Stimulated activated CD4-positive, alpha-beta T cell treated with anti-CD3 and anti-CD28 coated beads, Interleukin-1b, Interleukin-23, amount 100 ng/mL, for 4 hours (primary cell): ENCODE data around the gene FOXL3.
A peak's percentile ranks its signal among the peaks of the same experiment; 100 is the strongest.

Experiments used
- DNase-seq, 2 donors: peaks; one replicate each; pipeline ENCODE4 v3.0.0-alpha.2; 2020; ENCODE audit warnings: low read depth in 2 of 2

FOXL3 gene

DNA sequence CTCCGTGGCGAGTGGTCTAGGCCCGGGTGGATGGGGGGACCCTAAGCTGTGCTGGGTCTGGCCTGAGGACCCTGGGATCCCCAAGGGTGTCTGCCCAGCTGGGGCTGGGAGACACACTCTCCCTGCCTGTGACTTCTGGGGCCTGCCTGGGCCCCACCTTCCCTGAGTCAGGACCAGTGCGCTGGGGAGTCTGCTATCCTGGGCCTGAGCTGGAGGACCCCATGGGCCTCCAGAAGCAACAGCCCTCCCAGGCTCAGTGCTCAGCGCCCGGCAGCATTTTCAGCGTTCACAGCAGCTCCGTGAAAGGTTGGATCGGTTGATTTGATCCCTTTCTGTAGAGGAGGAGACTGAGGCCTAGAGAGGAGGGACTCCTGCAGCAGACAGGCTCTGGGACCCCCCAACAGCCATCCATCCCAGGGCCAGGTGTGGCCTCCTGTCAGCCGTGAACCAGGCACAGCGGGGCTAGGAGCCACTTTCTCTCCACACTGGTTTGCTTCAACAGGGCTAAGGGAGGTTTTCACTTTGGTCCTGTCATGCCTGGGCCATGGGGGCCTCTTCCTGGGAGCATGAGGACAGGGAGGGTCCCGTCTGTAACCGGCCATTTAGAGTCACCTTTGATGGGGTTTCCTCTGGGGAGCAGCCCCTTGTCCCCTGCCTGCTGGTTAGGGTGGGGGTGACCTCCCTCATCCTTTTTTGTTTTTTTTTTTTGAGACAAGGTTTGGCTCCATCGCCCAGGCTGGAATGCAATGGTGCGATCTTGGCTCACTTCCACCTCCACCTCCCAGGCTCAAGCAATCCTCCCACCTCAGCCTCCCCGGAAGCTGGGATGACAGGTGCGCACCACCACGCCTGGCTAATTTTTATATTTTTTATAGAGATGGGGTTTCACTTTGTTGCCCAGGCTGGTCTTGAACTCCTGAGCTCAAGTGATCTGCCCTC is 12.4 kb downstream of the FOXL3 start:
- no peak for DNase-seq

DNA sequence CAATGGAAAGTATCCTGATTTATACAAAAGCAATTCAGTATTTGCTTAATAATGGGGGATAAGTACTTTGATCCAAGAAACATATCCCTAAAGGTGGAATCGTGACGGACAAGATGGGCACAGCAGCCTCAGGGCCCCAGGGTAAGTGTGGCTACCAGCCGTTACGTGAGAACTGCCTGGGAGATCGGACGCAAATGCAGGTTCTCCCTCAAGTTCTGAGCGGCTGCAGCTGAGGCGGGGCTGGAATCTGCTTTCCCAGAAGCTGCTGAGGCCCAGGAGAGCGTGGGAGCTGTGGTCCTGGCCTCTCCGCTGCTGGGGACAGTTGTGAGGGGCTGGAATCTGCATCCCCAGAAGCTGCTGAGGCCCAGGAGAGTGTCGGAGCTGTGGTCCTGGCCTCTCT is 13.5 kb downstream of the FOXL3 start:
- no peak for DNase-seq

DNA sequence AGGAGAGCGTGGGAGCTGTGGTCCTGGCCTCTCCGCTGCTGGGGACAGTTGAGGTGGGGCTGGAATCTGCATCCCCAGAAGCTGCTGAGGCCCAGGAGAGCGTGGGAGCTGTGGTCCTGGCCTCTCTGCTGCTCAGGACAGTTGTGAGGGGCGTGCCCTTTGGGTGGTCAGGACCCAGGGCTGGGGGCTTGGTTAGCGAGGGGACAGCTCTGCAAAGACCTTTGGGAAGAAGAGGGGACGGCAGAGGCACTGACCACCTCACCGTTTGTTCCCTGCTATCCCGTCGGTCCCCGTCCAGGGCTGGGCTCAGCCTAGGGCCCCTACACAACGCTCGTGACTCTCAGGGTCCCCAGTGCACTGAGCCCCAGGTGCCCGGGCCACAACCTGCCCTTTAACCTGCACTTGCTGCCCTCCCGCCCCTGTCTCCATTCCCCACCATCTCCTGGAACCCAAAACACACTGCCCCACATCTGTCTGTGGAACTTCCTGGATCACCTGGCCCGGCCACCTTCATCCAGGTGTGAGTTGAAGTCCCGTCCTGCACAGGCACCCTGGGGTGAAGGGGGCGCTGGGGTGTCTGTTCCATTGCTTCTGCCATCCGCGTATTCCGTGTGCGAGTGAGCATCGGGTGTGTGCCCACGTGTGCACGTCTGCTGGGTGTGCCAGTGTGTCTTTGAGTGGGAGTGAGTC is 14.1 kb downstream of the FOXL3 start:
- no peak for DNase-seq

DNA sequence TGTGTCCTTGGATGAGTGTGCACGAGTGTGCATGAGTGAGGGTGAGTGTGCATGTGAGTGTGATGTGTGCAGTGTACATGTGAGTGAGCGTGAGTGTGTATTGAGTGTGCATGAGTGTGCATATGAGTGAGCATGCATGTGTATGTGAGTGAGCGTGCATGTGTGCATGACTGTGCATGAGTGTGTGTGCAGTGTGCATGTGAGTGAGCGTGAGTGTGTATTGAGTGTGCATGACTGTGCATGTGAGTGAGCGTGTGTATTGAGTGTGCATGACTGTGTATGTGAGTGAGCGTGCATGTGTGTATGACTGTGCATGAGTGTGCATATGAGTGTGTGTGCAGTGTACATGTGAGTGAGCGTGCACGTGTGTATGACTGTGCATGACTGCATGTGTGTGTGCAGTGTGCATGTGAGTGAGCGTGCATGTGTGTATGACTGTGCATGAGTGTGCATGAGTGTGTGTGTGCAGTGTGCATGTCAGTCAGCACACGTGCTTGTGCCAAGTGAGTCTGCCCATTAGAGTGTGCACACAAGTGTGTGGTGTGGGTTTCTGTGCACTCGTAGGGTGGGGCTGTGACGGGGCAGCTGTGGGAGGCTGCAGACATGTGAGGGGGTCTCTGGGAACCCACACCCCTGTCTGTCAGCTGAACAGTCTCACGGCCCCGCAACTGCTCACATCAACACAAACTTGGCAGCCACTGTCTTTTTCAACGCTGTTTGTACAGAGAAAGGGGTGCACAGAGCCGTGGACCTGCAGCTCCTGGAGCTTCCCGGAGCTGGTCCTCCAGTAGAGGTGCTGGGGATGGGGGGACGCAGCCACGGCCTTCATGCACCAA is 14.8 kb downstream of the FOXL3 start:
- no peak for DNase-seq

DNA sequence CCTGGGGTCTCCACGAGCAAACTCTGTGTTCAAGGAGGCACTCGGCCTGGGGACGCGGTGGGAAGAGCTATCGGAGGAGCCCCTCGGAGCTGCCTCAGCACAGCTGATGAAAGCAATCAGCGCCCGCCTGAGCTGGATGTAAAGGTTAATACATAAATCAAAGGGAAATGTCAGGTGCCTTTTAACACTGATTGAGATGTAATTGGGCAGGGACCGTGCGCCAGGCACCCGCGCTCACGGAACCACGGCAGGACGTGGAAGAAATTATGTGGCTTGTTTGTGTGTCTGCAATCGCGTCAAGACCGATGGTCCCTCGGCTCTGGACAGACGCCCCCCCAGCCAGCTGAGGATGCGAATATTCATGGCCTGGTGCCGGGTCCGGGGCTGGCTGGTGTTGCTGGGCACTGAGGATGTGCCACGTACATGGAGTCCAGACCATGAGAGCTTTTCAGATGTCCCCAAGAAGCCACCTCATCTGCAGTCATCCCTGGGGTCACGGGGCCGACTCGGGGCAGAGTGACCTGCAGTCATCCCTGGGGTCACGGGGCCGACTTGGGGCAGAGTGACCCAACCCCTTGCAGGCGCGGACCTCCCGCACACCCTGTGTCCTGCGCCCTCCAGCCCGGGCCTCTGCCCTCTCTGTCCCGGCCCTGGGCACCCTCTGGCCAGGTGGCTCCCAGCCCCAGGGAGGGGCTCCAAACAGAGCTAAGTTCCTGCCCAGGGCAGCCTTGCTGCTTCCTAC is 15.6 kb downstream of the FOXL3 start:
- no peak for DNase-seq

DNA sequence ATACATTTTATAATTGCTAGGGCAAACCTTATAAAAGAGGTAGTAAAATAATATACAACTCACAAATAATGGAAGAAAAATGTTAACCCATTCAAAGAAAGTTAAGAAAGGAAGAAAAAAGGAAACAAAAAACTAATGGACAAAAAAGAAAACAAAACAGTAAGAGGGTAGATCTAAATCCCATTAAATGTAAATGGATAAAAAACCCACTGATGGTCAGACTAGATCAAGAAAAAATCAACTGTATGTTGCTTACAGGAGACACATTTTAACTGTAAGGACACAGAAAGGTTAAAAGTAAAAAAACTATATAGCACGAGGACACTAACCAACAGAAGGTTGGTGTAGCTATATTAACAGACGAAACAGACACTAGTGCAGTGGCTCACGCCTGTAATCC is 18.0 kb downstream of the FOXL3 start:
- DNase-seq: no peak

DNA sequence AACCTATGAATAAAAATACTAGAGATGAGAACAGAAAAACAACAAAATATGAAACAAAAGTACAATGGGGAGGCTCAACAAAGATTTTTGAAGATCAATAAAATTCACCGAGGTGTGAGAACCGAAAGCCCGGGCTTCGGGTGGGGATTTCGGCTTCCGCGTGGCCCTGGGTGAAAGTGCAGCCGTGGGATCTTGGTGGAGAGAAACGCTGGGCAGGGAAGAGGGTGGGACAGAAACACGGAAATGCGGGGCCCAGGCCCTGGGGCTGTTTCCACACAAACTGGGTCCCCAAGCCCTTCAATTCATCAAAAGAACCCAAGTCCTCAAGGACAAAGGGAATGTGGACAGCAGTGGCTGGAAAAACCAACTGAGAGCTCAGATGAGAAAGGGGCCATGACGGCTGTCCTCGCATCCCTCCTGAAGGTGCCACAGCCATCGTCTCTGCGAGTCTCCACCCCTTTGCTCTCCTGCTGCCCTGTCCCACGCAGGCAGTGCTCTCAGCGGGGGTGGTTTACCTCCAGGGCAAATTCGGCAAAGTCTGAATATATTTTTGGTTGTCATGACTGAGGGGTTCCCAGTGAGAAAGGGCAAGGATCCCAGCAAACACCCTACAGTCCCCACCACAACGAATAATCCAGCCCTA is 19.7 kb downstream of the FOXL3 start:
- no peak for DNase-seq

DNA sequence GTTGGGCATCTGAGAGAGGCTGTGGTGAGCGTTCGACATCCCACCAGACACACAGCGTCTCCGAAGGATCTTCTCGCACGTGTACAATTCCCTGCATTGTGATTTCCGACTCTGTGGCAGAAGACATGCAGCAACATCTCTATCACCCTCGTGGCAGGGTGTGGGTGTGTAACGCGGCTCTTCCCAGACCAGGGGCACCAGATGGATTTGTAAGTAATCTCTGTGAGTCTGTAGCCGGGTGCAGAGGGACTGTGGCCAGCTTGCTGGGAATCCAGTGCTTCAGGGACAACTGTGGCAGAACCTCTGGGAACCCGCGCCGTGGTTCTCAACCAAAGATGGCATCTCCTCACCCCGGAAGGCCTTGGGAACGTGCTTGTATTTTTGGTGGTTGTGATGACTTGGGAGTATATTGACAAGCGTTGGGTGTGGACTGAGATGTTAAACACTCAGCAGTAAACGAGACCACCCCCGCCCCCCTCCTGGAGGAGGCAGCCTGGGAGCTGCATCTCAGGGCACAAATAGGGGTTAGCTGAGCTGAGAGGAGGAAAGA is 21.2 kb downstream of the FOXL3 start:
- no peak for DNase-seq

DNA sequence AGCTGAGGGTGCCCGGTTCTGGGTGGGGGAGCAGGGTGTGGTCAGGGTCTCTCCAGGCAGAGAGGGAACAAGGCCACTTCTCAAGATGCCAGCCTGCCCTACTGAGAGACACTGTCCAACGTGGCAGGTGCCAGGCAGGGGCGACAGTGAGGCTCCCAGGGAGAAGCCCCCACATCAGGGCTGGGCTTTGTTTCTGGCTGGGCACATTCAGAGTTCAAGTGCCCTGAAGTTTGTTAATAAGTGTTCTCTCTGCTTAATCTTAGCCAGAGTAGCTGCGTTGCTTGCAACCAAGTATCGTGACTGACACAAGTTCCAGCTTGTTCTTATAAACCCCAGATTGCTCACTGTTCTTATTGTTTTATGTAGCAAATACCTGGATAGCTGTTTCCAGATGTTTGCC is 21.8 kb downstream of the FOXL3 start:
- no peak for DNase-seq

DNA sequence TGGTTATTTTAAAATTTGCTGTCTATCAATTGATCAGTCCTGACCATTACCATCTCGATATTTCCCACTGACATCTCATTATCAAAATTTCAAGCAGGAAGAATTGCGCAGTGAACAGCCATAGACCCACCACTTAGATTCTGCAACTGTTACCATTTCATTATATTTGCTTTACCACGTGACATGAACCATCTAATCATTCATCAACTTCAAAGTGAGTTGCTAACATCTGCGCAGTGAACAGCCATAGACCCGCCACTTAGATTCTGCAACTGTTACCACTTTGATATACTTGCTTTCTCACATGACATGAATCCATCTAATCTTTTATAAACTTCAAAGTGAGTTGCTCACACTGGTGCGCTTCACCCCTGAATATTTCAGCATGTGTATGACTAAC is 22.5 kb downstream of the FOXL3 start:
- DNase-seq: no peak

DNA sequence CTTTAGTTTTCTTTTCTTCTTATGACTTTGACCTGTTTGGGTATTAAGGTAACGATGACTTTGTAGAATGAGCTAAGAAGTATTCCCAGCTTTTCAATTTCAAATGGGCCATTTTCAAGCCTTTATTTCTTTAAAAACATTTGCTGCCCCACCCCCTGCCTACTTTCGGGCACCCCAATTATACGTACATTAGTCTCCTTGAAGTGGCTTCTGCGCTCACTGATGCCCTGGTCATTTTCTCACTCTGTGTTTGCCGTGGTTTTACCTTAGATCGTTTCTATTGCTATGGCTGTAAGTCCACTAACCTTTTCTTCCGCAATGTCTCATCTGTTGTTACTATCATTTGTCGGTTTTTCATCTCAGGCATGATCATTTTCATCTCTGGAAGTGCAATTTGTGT is 24.9 kb downstream of the FOXL3 start:
- no peak for DNase-seq

DNA sequence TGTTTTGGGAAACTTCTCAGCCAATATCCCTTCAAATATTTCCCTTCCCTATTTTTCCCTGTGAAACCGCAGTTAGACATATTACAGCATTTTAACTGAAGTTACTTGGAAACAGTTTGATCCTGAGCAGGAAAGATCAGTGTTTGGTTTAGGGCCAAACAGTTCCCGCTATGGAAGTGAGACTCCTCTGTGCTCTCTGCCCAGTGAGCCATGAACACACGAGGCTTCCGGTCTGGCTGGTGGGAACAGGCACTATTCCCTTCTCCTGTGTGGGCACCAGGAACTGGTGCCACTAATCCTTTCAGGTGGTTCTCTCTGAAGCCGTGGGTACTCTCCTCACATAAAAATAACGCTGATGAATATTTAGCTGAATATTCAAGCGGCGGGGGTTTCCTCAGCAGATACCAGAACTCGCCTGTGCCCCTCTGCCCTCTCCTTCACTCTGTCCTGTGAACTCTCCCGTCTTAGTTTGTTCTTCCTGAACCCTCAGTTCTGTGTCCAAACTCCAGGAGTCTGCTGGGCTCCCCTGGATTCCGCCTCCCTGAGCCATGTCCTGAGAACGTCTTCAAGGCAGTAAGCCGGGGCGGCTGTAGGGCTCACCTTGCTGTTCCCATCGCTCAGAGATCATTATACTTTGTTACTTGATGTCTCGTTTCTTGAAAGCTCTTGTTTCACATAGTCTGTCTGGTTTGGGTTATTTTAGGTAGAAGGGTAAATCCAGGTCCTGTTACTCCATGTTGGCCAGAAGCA is 25.7 kb downstream of the FOXL3 start:
- no peak for DNase-seq

DNA sequence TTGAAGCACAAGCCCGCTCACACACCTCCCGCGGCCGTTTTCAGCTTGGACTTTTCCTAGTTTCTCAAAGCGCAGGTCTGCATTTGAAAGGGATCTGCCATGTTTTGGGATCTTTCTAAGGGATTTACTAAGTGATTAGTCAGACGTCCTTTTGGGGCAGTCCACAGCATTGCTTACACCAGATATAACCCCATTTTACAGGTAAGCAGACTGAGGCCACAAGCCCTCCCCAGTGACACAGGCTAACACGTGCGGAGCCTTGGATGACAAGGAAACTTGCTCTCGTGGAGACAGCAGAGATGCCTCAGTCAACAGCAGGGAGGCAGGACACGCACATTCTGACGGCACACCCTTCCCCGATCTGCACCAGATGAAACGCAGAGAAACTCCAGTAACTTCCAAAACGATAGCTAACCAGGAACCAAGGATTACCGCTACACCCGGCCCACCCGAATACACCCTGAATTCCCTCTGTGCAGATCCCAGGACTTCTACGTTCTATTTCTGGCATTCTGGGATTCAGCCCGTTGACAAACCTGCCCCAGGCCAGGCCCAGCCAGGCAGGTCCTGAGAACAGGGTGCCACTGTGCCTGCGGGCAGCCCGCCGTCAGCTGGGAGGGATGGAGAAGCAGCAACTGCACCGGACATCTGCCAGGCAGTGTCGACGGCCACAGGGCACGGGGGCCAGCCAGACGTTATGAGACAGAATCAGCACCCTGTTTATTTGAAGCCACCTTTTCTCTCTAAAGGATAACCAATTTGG is 27.9 kb downstream of the FOXL3 start:
- DNase-seq: no peak

DNA sequence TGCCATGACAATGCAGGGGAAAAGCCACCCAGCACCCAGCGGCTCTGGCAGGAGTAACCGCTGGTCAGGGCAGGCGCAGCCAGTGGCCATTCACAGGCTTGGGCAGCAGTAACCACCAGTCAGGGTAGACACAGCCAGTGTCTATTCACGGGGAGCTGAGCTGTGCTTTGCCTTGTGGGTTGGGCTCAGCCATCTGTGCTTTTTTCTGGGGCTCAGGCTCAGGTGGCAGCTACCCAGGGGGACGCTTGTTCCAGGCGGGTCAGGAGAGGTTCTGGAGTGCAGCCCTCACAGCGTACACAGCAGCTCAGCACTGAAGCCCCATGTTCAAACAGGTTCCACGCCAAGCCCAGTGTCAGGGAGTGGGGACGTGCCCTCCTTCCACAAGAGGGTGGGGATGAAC is 28.5 kb downstream of the FOXL3 start:
- DNase-seq: no peak

DNA sequence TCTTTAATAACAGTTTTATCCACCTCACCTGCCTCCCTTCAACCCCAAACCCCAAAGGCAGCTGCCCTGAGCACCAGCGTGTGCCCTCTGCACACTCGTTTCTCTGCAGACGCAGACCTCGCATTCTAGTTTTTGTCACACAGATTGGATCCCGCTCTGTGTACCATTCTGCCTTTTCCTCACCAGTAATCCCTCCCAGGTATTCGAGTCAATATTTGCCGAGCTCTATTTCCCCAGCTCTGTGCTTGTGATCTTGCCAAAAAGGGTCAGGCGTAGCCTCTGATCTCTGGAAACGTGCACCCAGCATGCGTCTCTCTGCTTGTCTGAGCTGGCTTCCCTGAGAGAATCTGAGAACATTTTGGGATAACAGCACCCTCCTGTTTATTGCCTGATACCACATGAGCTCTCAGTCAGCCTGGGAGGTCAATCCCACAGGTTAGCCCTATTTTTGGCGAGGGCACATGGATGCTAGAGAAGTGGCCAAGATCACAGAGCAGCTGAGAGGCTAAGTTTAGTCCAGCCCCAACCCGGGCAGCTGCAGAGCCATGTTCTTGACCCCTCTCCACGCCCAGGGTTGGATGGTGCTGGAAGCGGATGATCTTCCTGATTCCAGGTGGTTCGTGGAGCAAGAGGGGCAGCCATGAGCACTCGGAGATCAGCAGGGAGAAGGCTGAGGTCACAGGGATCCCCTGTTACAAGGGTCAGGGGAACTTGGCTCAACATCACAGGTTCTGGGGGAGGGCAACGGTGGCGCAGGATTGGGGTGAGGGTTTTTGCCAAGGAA is 29.1 kb downstream of the FOXL3 start:
- DNase-seq: no peak

DNA sequence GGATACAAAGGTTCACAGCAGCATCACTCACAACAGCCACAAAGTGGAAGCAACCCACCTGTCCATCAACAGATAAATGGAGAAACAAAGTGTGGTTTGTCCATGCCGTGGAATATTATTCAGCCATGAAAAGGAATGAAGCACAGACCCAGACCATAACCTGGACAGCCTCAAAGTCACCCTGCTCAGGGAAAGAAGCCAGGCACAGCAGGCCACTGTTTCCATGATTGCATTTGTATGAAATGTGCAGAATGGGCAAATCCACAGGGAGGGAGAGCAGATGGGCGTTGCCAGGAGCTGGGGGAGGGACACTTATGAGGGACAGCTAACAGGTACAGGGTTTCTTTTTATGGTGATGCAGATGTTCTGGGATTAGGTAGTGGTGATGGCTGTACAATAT is 30.3 kb downstream of the FOXL3 start:
- DNase-seq: no peak

DNA sequence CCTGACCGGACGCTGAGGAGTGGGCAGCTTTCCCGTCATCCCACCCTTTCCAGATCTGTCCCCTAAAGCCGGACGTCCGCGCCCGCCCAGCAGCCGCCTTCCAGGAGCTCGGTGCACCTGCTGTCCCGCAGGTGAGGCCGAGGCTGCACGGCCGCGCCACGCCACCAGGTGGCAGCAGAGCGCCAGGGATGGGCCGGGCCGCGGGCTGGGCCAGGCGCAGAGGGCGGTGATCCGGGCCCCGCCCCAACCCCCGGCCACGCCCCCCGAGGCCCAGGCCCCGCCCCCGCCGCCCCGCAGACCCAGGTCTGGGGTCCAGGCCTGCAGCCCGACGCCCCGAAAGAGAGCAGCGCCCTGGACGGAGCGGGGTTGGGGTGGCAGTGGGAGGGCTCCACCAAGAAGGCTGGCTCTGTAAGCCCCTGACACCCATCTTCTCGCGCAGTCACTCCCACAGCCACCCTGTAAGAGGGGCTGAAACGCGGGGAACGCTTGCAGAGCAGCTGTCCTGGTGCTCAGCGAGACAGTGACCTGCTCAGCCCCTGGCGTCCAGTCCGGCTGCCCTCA is 32.2 kb downstream of the FOXL3 start:
- DNase-seq: peak; percentile 89 to 91

DNA sequence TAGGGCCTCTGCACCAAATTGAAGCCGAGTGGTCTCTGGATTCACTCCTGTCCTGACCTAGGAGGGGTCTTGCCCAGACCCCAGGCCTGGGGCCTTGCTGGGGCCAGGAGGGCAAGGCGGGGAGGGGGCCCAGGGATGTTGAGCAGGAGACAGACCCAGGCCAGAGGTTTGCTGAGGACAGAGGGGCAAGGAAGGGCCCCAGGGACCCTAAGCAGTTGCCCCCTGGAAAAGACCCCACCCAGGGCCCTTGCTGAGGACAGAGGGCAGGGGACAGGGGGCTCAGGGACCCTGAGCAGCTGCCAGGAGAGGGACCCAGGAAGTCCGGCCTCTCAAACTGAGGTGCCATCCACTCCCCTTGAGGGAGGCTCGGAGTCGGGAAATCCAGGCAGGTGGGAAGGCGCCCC is 32.7 kb downstream of the FOXL3 start:
- DNase-seq: no peak
